K562 (cell line): ENCODE measurements around the gene OCIAD2. TPM values are rescaled to one million over a fixed set of nuclear protein-coding genes. Genes with fewer than 3 reads are reported as not detected.

ENCODE experiments used
- BACH1 ChIP-seq: fragments of 200-800 bp; sonication (Bioruptor generic); IDR thresholded peaks from 2 replicates; pipeline ENCODE4 v1.6.1; 2016; ENCODE audit warnings: missing genetic modification characterization, missing compliant biosample characterization
- DDX20 ChIP-seq: fragments of 450-650 bp; IDR thresholded peaks from 2 replicates; pipeline ENCODE4 v1.6.1; 2016; ENCODE audit warnings: missing genetic modification characterization, low read depth, mild to moderate bottlenecking, missing compliant biosample characterization, moderate library complexity
- FUS ChIP-seq: fragments of 200-400 bp; formaldehyde crosslinking; optimal IDR thresholded peaks from 2 replicates; pipeline ENCODE3; 2017; ENCODE audit warnings: low read depth, low read length
- ILK ChIP-seq: fragments of 450-650 bp; IDR thresholded peaks from 2 replicates; pipeline ENCODE4 v1.6.1; 2016; ENCODE audit warnings: missing genetic modification characterization, low read depth, mild to moderate bottlenecking, missing compliant biosample characterization, moderate library complexity, borderline replicate concordance
- KLF6 ChIP-seq: fragments of 250-450 bp; sonication (Bioruptor Pico); IDR thresholded peaks from 2 replicates; pipeline ENCODE4 v1.4.0; 2020; ENCODE audit warnings: mild to moderate bottlenecking, moderate library complexity, borderline replicate concordance
- MECOM ChIP-seq: fragments of 250-450 bp; sonication (Bioruptor Pico); IDR thresholded peaks from 2 replicates; pipeline ENCODE4 v1.8.0; 2022; ENCODE audit warnings: inconsistent platforms
- NFXL1 ChIP-seq: fragments of 450-650 bp; formaldehyde crosslinking; IDR thresholded peaks from 2 replicates; pipeline ENCODE4 v1.4.0; 2021; ENCODE audit warnings: mild to moderate bottlenecking
- NR4A1 ChIP-seq, 2 experiments: fragments of 250-450 bp in 1 of 2; fragments of 450-650 bp in 1 of 2; sonication (Bioruptor Pico) in 1 of 2; IDR thresholded peaks; 2 replicates each; pipeline versions ENCODE4 v1.4.0 to v1.6.1; 2016 to 2020; ENCODE audit warnings: mild to moderate bottlenecking in 2 of 2, missing compliant biosample characterization in 1 of 2, missing genetic modification characterization in 1 of 2, moderate library complexity in 1 of 2
- PTTG1 ChIP-seq: fragments of 450-650 bp; IDR thresholded peaks from 2 replicates; pipeline ENCODE4 v1.6.1; 2016; ENCODE audit warnings: low read depth, mild to moderate bottlenecking, missing genetic modification characterization, missing compliant biosample characterization
- RCOR1 ChIP-seq, 2 experiments: IDR thresholded peaks; 2 replicates each; pipeline ENCODE4 v1.6.1; 2012; ENCODE audit warnings: low read depth in 2 of 2, low read length in 2 of 2, borderline replicate concordance in 1 of 2, improper control_type of control experiment in 1 of 2
- STAT5A ChIP-seq: IDR thresholded peaks from 2 replicates; pipeline ENCODE4 v1.6.1; 2012; ENCODE audit warnings: low read length, inconsistent platforms, borderline replicate concordance
- TBP ChIP-seq: optimal IDR thresholded peaks from 2 replicates; pipeline ENCODE3; 2011; ENCODE audit warnings: low read depth, low read length, improper control_type of control experiment
- ZBTB7A ChIP-seq: IDR thresholded peaks from 2 replicates; pipeline ENCODE4 v1.6.1; 2011; ENCODE audit warnings: low read depth, mild to moderate bottlenecking, low read length, moderate library complexity, borderline replicate concordance; ENCODE audit not compliant: control insufficient read depth
- ZNF184 ChIP-seq: sonication (generic); formaldehyde crosslinking; IDR thresholded peaks from 2 replicates; pipeline ENCODE4 v1.5.0; 2020; ENCODE audit warnings: missing genetic modification reagents
- ZNF41 ChIP-seq: fragments of 250-450 bp; sonication (Bioruptor Pico); conservative IDR thresholded peaks from 2 replicates; pipeline ENCODE4 v1.4.0; 2020; ENCODE audit warnings: mild to moderate bottlenecking
- ZNF57 ChIP-seq: fragments of 450-650 bp; formaldehyde crosslinking; IDR thresholded peaks from 2 replicates; pipeline ENCODE4 v1.4.0; 2020; ENCODE audit warnings: mild to moderate bottlenecking, moderate library complexity
- ZNF584 ChIP-seq: fragments of 200-800 bp; sonication (Bioruptor generic); IDR thresholded peaks from 2 replicates; pipeline ENCODE4 v1.6.1; 2016; ENCODE audit warnings: low read depth, mild to moderate bottlenecking, missing genetic modification characterization, missing compliant biosample characterization
- polyA plus RNA-seq, 8 experiments: library from polyadenylated mRNA; depleted of rRNA in 4 of 8; stranded (reverse) in 5 of 8; unstranded in 3 of 8; fragments of >200 nt; fragmentation: Nextera tagmentation in 2 of 8; fragmentation: Illumina TruSeq in 1 of 8; extraction: Ambion mirVana in 2 of 8; extraction: Trizol in 1 of 8; gene quantifications; 2 replicates each; pipeline versions ENCODE4 v1.2.1 to v1.2.3, GENCODE V29; 2011 to 2014; ENCODE audit warnings: inconsistent platforms in 1 of 8, missing spikeins in 1 of 8
- total RNA-seq, 7 experiments: library from RNA; depleted of rRNA in 6 of 7; stranded (reverse); fragments of >200 nt in 6 of 7; fragmentation: Illumina TruSeq in 2 of 7; extraction: Trizol in 2 of 7; gene quantifications; 2 replicates each; pipeline versions ENCODE4 v1.2.1 to v1.2.3, GENCODE V29; 2011 to 2021; ENCODE audit warnings: low replicate concordance in 1 of 7
- TF ChIP-seq, protein P1 (sequence below): sonication (generic); formaldehyde crosslinking; IDR thresholded peaks from 2 replicates; pipeline ENCODE4 v1.4.0; 2020; ENCODE audit warnings: mild to moderate bottlenecking, missing genetic modification reagents
- TF ChIP-seq, protein P2 (sequence below), 2 experiments: fragments of 450-650 bp in 1 of 2; sonication (generic) in 1 of 2; formaldehyde crosslinking in 1 of 2; IDR thresholded peaks in 1 of 2; conservative IDR thresholded peaks in 1 of 2; 2 replicates each; pipeline versions ENCODE4 v1.6.1 to v1.8.1; 2016 to 2023; ENCODE audit warnings: mild to moderate bottlenecking in 2 of 2, moderate library complexity in 2 of 2, inconsistent platforms in 1 of 2, missing genetic modification reagents in 1 of 2
- TF ChIP-seq, protein P3 (sequence below), 2 experiments: fragments of 250-450 bp in 1 of 2; fragments of 450-650 bp in 1 of 2; sonication (Bioruptor Pico) in 1 of 2; IDR thresholded peaks; 2 replicates each; pipeline versions ENCODE4 v1.6.1 to v1.8.0; 2016 to 2021; ENCODE audit warnings: mild to moderate bottlenecking in 2 of 2, moderate library complexity in 2 of 2, missing compliant biosample characterization in 1 of 2, missing genetic modification characterization in 1 of 2

The OCIAD2 gene
- total and polyA plus RNA-seq, 9 of the 15 experiments (the other 6 are each of a cell fraction or from before 2014, with no cell fraction given): 0.11 to 0.98 TPM; not detected in 7

DNA sequence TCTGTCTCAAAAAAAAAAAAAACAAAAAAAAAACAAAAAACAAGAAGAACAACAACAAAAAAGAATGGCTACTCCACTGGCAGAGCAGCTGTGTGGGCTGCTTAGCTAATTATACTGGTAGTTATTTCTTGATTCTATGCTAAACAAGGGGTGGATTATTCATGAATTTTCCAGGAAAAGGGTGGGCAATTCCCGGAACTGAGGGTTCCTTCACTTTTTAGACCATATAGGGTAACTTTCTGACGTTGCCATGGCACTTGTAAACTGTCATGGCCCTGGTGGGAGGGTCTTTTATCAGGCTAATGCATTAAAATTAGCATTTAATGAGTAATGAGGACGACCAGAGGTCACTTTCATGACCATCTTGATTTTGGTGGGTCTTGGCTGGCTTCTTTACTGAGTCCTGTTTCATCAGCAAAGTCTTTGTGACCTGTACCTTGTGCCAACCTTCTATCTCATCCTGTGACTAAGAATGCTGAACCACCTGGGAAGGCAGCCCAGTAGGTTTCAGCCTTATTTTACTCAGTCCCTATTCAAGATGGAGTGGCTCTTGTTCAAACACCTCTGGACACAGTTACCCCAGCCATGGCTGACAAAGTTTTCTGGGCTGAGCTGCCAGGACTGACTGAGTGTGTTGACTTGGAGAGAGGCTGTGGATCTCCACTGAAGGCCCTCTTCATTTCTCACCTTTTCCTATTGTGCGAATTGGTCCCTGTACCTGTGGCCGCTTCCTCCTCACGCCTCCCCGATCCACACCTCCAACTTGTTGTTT, 1.3 kb upstream of the OCIAD2 start (continued):
- TF ChIP-seq, protein P1, sequence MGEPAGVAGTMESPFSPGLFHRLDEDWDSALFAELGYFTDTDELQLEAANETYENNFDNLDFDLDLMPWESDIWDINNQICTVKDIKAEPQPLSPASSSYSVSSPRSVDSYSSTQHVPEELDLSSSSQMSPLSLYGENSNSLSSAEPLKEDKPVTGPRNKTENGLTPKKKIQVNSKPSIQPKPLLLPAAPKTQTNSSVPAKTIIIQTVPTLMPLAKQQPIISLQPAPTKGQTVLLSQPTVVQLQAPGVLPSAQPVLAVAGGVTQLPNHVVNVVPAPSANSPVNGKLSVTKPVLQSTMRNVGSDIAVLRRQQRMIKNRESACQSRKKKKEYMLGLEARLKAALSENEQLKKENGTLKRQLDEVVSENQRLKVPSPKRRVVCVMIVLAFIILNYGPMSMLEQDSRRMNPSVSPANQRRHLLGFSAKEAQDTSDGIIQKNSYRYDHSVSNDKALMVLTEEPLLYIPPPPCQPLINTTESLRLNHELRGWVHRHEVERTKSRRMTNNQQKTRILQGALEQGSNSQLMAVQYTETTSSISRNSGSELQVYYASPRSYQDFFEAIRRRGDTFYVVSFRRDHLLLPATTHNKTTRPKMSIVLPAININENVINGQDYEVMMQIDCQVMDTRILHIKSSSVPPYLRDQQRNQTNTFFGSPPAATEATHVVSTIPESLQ (CRISPR knock-in tag): no peak
- TF ChIP-seq PTTG1 (tag) (peak; percentile 79), ILK (tag) (peak; percentile 61; the same call in 1 of the 2 replicates), ZNF41 (0 out of 2 replicates have a peak, but pooled peaks have one; percentile 23), TBP (no peak), ZNF584 (CRISPR knock-in tag) (peak; percentile 63; the same call in 1 of the 2 replicates), ZNF184 (no peak), NR4A1 (CRISPR knock-in tag; IDR thresholded peaks at IDR 0.05) (no peak), NR4A1 (tag; IDR thresholded peaks at IDR 0.05) (peak; percentile 36; the same call in 1 of the 2 replicates), RCOR1 (IDR thresholded peaks at IDR 0.05; ENCODE audit: borderline replicate concordance in 1 of 2, low read depth in 2 of 2, low read length in 2 of 2) (no peak), STAT5A (peak; percentile 37; the same call in 1 of the 2 replicates), ZNF57 (CRISPR knock-in tag) (no peak), NFXL1 (CRISPR knock-in tag) (peak; percentile 63; the same call in 1 of the 2 replicates), DDX20 (tag) (0 out of 2 replicates have a peak, but pooled peaks have one; percentile 57), ZBTB7A (no peak), KLF6 (CRISPR knock-in tag) (peak; percentile 64; the same call in 1 of the 2 replicates), MECOM (0 out of 2 replicates have a peak, but pooled peaks have one; percentile 28), BACH1 (tag) (peak; percentile 86), FUS (no peak)
- TF ChIP-seq, protein P2, sequence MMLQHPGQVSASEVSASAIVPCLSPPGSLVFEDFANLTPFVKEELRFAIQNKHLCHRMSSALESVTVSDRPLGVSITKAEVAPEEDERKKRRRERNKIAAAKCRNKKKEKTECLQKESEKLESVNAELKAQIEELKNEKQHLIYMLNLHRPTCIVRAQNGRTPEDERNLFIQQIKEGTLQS (IDR thresholded peaks at IDR 0.05): no peak
- TF ChIP-seq, protein P2 (CRISPR knock-in tag; conservative IDR thresholded peaks at IDR 0.05): no peak
- TF ChIP-seq, protein P3, sequence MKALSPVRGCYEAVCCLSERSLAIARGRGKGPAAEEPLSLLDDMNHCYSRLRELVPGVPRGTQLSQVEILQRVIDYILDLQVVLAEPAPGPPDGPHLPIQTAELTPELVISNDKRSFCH (CRISPR knock-in tag; IDR thresholded peaks at IDR 0.05): no peak
- TF ChIP-seq, protein P3 (tag; IDR thresholded peaks at IDR 0.05): peak; percentile 68
